ENCODE measurements around the gene ZNF775. TPM values are rescaled to one million over a fixed set of nuclear protein-coding genes. Genes with fewer than 3 reads are reported as not detected.

Gene ZNF775
- total and polyA plus RNA-seq, 2 of the 13 experiments (the other 11 are each of a cell fraction or from before 2014, with no cell fraction given) = 3.1 to 3.2 TPM

GRCh38 chr7:150341263-150342120 is 37.6 kb upstream of the ZNF775 start, which contains the start of gene RARRES2 (continued):
- TF ChIP-seq, protein P1, sequence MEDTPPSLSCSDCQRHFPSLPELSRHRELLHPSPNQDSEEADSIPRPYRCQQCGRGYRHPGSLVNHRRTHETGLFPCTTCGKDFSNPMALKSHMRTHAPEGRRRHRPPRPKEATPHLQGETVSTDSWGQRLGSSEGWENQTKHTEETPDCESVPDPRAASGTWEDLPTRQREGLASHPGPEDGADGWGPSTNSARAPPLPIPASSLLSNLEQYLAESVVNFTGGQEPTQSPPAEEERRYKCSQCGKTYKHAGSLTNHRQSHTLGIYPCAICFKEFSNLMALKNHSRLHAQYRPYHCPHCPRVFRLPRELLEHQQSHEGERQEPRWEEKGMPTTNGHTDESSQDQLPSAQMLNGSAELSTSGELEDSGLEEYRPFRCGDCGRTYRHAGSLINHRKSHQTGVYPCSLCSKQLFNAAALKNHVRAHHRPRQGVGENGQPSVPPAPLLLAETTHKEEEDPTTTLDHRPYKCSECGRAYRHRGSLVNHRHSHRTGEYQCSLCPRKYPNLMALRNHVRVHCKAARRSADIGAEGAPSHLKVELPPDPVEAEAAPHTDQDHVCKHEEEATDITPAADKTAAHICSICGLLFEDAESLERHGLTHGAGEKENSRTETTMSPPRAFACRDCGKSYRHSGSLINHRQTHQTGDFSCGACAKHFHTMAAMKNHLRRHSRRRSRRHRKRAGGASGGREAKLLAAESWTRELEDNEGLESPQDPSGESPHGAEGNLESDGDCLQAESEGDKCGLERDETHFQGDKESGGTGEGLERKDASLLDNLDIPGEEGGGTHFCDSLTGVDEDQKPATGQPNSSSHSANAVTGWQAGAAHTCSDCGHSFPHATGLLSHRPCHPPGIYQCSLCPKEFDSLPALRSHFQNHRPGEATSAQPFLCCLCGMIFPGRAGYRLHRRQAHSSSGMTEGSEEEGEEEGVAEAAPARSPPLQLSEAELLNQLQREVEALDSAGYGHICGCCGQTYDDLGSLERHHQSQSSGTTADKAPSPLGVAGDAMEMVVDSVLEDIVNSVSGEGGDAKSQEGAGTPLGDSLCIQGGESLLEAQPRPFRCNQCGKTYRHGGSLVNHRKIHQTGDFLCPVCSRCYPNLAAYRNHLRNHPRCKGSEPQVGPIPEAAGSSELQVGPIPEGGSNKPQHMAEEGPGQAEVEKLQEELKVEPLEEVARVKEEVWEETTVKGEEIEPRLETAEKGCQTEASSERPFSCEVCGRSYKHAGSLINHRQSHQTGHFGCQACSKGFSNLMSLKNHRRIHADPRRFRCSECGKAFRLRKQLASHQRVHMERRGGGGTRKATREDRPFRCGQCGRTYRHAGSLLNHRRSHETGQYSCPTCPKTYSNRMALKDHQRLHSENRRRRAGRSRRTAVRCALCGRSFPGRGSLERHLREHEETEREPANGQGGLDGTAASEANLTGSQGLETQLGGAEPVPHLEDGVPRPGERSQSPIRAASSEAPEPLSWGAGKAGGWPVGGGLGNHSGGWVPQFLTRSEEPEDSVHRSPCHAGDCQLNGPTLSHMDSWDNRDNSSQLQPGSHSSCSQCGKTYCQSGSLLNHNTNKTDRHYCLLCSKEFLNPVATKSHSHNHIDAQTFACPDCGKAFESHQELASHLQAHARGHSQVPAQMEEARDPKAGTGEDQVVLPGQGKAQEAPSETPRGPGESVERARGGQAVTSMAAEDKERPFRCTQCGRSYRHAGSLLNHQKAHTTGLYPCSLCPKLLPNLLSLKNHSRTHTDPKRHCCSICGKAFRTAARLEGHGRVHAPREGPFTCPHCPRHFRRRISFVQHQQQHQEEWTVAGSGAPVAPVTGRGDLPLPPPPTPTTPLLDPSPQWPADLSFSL (CRISPR knock-in tag; IDR thresholded peaks at IDR 0.05) = no peak
- TF ChIP-seq IKZF1 (IDR thresholded peaks at IDR 0.05) (no peak), SOX5 (CRISPR knock-in tag; IDR thresholded peaks at IDR 0.05; ENCODE audit: borderline replicate concordance) (no peak), HNF4A (CRISPR knock-in tag; IDR thresholded peaks at IDR 0.05) (peak; percentile 6; the same call in 1 of the 2 replicates), PPARG (CRISPR knock-in tag; conservative IDR thresholded peaks at IDR 0.05) (no peak), MTA3 (CRISPR knock-in tag; IDR thresholded peaks at IDR 0.05) (no peak), MYC (CRISPR knock-in tag; IDR thresholded peaks at IDR 0.05; ENCODE audit: borderline replicate concordance) (peak; percentile 1; the same call in 1 of the 2 replicates), HMGXB3 (CRISPR knock-in tag; IDR thresholded peaks at IDR 0.05; ENCODE audit: borderline replicate concordance) (no peak), GFI1 (CRISPR knock-in tag; IDR thresholded peaks at IDR 0.05; ENCODE audit: borderline replicate concordance) (no peak), SMAD3 (CRISPR knock-in tag; IDR thresholded peaks at IDR 0.05) (no peak), SSRP1 (CRISPR knock-in tag; IDR thresholded peaks at IDR 0.05) (no peak), ZNF788 (CRISPR knock-in tag; IDR thresholded peaks at IDR 0.05; ENCODE audit: borderline replicate concordance) (no peak), ERF (CRISPR knock-in tag; IDR thresholded peaks at IDR 0.05) (0 out of 2 replicates have a peak, but pooled peaks have one; percentile 25), HOXA5 (CRISPR knock-in tag; IDR thresholded peaks at IDR 0.05) (0 out of 2 replicates have a peak, but pooled peaks have one; percentile 15), NAIF1 (CRISPR knock-in tag; IDR thresholded peaks at IDR 0.05; ENCODE audit: borderline replicate concordance) (no peak)
- TF ChIP-seq, protein P2, sequence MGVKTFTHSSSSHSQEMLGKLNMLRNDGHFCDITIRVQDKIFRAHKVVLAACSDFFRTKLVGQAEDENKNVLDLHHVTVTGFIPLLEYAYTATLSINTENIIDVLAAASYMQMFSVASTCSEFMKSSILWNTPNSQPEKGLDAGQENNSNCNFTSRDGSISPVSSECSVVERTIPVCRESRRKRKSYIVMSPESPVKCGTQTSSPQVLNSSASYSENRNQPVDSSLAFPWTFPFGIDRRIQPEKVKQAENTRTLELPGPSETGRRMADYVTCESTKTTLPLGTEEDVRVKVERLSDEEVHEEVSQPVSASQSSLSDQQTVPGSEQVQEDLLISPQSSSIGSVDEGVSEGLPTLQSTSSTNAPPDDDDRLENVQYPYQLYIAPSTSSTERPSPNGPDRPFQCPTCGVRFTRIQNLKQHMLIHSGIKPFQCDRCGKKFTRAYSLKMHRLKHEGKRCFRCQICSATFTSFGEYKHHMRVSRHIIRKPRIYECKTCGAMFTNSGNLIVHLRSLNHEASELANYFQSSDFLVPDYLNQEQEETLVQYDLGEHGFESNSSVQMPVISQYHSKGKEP (CRISPR knock-in tag; IDR thresholded peaks at IDR 0.05) = no peak
- TF ChIP-seq, protein P3, sequence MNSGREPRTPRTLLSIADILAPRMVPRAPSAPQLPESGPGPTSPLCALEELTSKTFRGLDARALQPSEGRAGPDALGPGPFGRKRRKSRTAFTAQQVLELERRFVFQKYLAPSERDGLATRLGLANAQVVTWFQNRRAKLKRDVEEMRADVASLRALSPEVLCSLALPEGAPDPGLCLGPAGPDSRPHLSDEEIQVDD (CRISPR knock-in tag; IDR thresholded peaks at IDR 0.05; ENCODE audit: borderline replicate concordance) = no peak
